Right lung (tissue), 5 donors: Measurements from ENCODE around the gene GABRB2. TPM values are rescaled to one million over a fixed set of nuclear protein-coding genes. Genes with fewer than 3 reads are reported as not detected.

ENCODE experiments used
- DNase-seq, 2 donors: peaks; one replicate each; pipeline ENCODE4 v3.0.0-alpha.2; 2013
- polyA plus RNA-seq, 5 donors: library from polyadenylated mRNA; unstranded; fragments of 120-200 nt; gene quantifications; one replicate each; pipeline versions ENCODE4 v1.2.1 to v1.2.3, GENCODE V29; 2013; ENCODE audit warnings: inconsistent platforms in 1 of 5, low replicate concordance in 1 of 5; ENCODE audit not compliant: insufficient read length in 5 of 5, insufficient read depth in 1 of 5

GABRB2 gene
- polyA plus RNA-seq, 5 donors, result 1.1 to 2.9 (median 1.8) TPM

DNA sequence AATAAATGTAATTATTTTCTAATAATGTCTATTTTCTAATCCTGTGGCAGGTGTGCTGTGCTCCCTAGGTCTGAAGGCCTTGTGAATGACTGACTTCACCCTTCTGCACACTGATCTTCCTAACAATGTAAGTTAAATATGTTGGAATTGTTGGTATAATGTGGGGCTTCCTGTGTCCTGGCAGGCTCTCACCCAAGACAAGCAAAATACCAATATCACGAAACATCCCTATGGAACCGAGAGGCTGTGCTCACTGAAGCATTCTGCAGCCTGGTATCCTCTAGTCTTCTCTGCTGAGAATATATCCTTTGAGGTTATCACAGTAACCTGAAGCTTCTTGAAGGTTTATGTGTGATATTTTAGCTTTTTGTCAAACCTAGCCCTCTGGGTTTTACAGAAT lies 159.4 kb downstream of the GABRB2 start:
- no peak for DNase-seq

DNA sequence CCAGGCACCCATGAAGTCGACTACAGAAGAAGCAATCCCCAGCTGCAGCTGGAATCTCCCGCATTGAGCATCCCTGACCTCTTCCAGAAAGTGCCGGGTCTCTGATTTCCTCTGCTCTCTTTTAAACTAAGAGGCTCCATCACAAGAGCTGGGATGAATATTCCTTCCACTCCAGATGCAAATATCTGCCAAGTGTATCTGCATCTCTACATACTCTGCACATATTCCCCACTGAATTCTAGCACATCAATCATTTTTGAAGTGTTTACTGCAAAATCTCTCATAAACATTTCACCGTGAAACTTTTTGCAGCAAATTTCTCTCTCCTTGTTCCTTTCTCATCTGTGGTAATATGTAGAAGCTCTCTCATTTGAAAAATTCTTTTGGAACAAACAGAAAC lies 161.5 kb downstream of the GABRB2 start:
- no peak for DNase-seq

DNA sequence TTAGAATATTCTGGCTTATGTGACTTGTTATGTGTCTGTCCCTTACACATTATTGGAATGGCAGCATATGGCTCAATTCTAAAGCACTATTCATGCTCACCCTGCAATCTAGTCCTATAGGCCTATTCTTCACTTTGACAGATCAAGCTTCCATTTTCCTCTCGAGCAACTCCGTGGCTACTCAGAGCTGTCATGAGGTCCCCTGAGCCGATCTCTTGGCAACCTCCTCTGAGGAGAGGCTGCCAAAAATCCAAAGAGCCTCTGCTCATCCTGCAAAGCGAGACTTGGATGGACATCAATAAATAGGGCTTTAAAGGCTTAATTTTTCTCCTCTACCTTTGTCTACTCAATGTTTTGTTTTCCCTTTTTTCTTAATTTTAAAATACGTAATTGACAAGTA lies 163.8 kb downstream of the GABRB2 start:
- no peak for DNase-seq

DNA sequence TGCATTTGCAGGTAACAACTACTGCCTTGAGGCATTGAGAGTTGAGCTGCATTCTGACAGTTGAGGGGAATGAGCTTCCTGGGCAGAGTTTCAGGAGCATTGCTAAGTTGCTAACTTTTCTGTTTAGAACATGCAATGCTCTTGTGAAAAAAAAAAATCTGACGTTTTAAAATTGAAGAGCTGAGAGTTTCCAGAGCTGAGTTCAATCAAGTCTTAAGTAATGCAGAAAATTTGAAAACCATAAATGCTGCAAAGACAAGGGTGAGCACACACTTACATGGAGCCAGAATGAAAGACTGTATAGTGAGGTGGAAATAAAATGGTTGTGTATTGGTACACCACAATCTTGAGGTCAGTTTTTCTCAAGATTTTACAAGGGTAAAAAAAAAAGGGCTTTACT lies 166.0 kb downstream of the GABRB2 start:
- DNase-seq, result no peak

DNA sequence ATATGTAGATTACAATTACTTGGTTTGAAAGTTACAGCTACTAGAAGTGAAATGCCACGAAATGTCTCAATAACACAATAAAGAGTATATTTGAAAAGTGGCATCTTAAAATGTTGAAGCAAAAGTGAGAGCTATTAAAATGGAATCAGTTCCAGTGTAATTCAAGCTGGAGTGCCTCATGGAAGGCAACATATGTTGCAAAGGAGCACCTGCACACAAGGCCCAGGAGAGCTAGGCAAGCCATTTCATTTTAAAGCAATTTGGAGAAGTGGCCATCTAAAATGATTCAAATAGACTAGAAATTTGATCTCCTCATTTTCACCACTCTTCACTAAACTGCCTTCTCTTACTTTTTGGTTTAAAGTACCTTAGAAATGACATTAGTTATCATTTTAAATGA lies 167.8 kb downstream of the GABRB2 start:
- no peak for DNase-seq

DNA sequence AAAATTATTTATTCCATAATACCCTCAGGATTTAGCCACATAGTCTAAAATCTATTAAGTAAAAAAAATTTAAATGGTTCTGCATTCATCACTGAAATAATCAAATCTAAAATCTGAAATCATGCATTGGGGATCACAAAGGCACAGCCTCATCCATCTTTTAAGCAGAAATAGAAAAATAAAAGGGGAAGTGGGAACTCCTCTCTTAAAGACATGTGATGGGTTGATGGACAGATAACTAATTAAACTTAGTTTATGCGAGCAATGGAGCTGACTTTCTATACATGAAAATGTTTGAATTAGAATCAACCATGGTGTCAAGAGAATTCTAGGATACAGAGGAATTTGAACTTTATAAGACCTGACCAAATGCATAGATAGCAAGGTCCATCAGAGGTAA lies 170.5 kb downstream of the GABRB2 start:
- no peak for DNase-seq

DNA sequence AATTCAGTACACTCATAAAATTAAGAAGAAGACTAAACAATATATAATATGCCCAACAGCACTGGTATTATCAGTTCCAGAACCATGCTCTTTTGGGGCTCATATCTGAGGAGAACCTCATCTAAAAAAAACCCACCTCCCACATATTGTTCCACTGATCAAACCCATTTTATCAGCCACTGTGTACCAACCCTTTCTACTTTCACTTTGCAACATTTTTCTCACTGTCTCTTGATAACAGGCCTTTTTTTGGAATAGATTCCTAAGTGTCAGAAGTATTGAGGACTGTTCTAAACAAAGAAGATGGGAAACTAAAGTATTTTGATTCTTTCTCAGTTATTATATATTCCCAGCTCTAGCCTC lies 173.2 kb downstream of the GABRB2 start:
- DNase-seq, result no peak

DNA sequence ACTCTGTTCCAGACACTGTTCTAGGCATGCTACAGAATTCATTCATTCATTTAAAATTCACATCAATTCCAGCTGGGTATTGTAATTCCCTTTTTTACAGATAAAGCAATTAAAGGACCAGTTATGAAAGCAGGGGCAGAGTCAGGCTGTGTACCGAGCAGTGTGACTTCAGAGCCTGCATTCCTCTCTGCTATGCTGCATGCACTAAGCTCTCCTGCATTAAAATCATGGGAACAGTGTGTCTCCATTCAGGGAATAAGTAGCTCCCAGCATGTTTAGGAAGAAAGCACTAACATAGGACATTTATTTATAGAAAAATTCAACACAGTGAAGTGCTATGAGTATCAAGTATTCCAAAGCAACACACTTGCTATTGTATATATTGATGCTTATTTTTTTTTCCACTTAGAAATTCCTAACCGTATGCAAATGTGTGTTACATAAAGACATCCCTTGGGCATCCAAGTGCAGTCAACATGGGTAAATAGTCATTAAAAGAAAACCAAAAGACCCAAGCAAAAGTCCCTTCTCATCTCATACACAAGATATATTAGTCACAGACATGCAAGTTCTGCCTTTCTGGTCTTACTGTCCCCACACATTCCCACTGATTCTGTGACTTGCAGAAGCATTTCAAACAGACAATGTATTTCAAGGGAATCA lies 173.7 kb downstream of the GABRB2 start:
- no peak for DNase-seq

DNA sequence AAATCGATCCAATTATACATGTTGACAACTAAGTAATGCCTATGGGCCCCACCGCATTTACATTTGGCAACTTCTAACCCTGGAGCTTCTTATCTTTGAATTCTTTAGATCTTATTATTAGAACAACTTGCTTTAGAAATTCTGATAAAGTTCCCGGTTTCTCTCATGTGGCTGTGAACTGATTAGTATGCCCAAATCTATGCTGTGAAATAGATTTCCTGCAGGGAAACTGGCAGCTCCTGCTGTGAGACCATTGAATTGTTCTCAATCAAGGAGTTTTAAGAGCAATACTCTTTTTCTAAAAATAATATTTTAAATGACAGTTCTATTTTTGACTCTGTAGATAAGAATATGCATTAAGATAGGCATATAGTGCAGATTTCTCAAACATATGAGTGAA lies 177.5 kb downstream of the GABRB2 start:
- DNase-seq, result no peak

DNA sequence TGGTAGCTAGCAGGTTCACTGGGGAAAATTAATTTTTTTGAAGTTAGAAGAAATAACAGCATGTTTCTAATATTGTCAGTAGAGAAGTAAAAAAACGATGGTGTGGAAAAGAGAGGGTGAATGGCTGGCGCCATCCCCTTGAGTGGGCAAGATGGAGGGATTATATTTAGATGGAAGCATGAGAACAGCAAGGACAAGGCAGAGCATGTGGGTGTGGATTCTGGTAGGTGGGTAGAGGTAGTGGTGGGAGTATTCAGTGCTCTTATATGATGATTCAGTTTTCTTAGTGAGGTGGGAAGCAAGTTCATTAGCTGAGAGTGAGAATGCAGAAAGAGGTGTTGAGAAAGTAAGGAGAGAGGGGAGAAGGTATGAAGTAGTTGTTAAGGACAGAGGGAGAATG lies 188.1 kb downstream of the GABRB2 start:
- DNase-seq, result no peak

DNA sequence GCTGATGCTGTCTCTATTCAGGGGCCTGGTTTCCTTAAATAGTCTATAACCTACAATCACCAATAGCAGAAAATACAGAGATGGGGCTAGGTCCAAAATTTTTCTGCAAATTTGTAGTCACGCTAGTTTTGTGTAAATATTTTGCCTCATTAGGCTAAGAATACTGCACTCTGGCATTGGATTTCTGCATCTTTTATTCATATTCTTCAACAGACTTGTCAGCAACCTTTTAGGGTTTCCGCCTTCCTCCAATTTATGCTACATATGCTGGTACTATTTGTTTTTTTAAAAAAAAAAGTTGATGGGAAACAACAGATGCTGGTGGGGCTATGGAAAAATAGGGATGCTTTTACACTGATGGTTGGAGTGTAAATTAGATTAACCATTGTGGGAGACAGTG lies 202.3 kb downstream of the GABRB2 start:
- DNase-seq, result no peak

DNA sequence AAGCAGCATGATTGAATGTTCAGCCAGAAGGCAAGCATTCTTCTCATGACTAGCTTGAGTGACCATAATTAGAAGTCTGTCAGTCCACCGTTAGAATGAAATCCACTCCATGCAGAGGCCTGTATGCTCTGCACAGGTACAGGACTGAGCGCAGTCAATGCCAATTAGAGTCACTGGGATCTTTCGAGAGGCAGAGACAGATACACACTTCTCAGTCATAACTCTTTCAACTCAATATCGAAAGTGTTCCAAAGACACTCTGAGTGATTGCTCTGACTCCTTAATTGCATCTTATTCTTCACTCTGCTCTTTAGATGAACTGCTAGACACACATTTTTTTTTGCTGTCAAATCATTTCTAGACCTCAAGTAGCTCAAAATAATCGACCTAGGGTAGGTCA lies 203.6 kb downstream of the GABRB2 start:
- no peak for DNase-seq

DNA sequence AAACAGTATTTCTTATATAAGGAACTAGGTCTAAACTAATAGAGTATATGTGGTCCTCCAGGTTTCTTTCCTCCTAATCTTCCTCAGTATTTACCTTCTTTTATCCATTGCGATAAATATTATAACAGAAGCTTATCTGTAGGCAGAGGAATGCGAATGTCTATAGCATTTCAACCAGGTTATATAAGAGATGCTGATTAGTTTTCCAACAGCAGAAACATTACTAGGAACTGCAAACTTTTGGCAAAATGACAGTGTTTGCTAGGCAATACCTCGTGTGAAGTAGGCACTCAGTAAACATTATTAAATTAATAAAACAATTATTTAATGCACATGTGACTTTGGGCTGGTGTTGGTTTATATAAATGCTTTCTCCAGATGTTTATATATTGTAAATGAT lies 206.5 kb downstream of the GABRB2 start:
- no peak for DNase-seq

DNA sequence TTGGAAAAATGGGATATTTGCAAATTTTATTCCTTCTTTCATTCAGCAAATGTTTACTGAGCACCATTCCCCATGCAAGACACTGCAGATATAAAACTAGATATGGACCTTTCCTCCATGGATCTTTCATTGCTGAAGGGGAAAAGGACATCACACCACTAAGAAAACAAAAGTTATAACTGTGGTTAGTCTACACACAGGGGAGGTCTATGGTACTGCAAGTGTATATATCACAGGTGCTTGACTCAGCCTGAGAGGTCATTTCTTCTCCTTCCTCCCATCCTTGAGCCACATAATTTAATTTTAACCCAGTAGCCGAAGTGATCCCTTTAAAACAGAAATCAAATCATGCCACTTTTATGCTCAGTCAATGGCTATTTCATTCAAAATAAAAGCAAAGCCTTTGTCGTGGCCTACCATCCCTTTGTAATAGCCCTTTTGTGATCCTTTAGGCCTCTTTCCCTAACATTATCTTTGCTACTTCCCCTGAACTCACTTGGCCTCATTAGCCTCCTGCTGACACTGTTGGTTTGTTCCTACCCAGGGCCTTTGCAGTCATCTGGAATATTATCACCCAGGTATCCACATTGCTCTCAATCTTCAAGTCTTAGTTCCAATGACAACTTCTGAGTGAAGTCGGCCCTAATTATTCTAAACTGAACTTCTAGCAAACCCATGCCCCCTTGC lies 213.2 kb downstream of the GABRB2 start:
- no peak for DNase-seq

DNA sequence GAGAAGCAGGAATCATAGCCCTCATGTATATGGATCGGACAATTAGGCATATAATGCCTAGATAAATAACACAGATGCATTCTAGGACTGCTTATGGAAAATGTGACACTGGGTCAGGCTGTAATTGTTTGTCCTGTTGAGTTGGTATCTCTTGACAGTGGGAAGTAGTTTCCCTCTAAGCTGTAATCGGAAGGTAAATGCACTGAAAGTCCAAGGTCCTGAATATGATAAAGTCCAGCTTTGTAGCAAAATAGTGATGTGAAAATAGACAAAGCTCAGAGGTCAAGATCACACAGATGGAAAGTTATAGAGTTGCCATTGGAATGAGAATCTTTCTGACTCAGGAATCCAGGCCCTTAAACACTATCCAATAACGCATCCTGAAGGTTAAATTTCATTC lies 214.2 kb downstream of the GABRB2 start:
- no peak for DNase-seq

DNA sequence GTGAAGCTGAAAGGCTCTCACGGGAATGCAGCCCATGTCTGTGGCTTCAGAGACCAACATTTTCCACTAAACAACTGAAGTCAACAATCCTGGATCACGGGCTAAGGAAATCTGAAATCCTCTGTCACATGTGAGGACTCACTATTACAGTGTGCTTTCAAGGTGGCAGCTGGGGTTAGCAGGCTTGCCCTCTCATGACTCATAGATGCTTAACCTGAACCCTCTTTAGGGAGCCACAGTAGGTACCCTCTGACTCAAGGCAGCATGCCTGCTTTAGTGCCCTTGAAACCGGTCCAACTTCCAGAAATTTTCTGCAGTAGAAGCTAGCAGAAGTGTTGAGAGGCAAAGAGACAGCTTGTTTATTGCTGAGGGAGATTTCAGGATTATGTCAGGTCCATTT lies 232.5 kb downstream of the GABRB2 start:
- DNase-seq, result no peak

DNA sequence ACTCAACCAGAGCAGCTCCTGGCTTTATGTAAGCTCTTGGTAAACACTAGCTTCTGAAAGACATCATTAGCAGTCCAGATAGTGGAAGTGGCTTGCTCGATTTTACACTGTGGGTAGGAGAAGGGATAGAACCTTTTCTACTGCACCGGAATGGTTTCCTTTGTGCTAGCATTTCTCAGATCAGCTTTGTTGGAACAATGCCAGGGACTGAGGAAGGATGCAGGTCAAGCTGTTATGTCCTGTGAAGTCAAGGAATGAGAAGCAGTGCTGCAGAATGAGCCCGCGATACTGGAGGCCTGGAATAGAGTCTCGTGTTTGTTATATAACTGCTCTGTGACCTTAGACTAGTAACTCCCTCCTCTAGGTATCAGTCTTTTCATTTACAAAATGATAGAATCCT lies 233.6 kb downstream of the GABRB2 start:
- no peak for DNase-seq

DNA sequence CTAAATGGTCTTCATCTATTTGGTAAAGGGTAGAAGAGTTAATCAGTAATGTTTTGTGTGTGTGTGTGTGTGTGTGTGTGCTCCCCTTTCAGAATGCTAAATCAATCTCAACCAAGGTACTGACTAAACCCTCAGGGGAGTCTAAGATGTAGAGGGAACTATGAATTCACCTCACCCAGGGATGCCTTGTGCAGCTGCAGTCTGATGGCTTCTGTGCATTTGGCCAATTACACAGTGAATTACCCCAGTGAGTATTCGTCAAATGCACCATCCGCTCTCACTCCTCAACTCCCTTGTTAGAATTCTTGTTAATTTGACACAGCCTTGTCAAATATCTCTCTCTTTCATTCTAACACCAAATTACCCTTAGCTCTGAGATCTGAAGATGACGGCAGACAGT lies 234.6 kb downstream of the GABRB2 start:
- no peak for DNase-seq

DNA sequence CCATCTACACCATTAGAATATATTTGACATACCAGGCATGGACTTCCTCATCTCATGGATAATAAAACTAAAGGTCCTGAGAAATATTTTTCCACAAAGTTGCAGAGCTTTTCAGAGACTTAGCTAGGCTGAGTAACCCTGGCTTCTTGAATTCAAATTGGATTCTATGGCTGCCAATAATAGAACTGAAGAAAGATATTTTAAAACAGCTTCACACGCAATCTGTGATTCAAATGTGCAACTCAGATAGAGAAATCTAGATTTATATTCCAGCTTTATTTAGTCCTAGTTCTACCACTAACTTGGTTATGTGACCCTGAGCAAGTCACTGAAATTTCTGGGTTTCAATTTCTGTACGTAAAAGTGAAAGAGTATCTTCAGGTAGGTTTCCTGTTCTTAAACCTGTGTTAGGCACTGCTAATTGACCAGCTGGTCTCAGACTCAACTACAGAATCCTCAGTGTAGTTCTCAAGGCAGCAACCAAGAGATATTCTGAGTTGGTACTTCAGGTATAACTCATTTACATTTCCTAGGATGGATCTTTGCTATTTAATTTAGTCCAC lies 235.3 kb downstream of the GABRB2 start:
- DNase-seq, result no peak

DNA sequence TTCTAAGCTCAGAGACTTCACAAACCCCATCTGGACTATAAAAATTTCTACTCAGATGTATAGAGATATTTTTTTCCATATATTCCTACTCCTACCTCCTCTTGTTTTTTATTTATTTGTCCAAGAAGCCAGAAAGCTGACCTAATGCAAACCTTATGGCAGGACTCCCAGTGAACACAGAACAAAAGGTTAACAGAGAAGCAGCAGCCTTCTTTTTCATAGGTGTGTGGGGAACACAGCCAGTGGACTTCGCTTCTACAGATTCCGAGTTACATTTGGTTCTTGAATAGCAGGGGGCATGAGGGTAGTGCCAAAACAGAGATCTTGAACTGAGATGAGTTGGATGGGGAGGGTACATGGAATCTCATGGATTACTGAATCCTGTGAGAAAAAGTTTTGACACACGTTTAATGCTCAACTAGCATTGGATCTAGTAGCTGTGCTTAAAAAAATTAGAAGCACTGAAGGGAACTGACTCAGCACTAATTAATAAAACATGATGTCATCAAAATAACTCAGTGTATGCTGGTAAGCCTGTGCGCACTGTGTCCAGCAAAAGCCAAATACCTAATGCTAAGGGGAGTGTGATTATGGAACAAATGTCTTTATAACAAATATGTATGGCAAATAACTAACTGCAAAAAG lies 240.1 kb downstream of the GABRB2 start:
- DNase-seq, result no peak

DNA sequence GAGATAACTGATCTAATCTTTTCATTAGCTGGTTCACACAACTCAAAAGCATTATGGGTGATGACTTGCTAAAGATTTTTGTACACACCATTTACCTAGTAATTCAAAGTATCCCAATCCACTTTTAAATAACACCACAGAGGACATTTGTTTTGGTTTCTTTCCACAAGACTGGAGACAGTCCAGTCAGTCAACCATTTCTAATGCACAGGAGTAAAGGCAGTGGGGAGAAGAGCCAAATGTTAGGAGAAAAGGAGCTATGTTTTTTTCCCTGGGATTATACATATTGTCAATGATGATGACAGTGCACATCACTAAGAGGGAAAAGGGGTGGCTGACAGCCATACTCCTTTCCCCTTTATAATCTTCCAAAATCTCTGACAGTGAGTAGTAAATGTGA lies 240.9 kb downstream of the GABRB2 start:
- no peak for DNase-seq

DNA sequence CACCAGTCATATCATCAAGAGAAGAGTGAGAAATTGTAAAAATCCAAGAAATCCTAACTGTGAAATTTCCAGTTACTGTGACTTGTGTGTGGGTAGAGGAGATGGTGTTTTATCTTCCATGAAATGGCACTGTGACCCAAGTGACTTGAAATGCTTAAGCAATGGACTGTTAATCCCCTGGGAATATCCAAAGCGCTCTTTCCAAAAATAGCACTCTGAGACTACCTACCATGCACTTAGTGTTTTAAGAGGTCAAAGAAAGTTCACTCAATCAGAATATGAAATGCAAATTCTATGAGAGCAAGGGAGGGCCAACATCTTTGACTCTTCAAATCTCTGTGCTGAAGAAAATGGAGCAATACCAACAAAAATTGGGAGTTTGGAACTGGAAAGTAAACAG lies 244.0 kb downstream of the GABRB2 start:
- no peak for DNase-seq

DNA sequence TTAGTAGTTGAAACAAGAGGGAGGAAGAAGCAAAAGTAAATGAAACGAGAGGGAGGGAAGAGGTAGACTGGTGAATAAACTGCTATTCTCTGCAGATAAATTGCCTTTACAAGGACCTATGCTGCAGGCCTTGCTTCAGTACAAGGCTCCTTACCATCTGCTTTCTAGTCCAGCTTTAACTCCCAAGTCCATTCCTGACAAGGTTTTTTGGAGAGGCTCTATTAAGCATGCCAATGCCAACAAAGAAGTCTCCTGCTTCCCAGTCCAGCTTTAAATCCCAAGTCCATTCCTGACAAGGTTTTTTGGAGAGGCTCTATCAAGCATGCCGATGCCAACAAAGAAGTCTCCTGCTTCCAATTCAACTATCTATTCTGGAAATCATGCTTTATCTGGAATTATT lies 244.9 kb downstream of the GABRB2 start:
- no peak for DNase-seq
